ENCODE data around the gene NRF1. TPM values are rescaled to one million over a fixed set of nuclear protein-coding genes. Genes with fewer than 3 reads are reported as not detected.

The NRF1 gene
- total RNA-seq, 1 experiment from 2014 or later = 25.9 TPM

- Histone ChIP-seq H3K79me2 (ENCODE audit: insufficient read depth, low read length) (no peaks in the 10 kb centered on the region), H3K4me3 (replicated peaks in 1 of 2; ENCODE audit: low read depth in 1 of 2, low read length in 2 of 2) (no peak overlapping the region), H3K4me2 (ENCODE audit: low read length) (no peak overlapping the region), H3K9ac (ENCODE audit: low read length) (no peak overlapping the region), H3K9me3 (ENCODE audit: control insufficient read depth in 1 of 2, insufficient read depth in 1 of 2, low read depth in 1 of 2, low read length in 2 of 2) (no peaks in the 10 kb centered on the region), H3K27ac (ENCODE audit: low read depth, low read length) (no peak overlapping the region), H4K20me1 (ENCODE audit: insufficient read depth) (no peaks in the 10 kb centered on the region), H3K36me3 (ENCODE audit: control insufficient read depth in 1 of 2, insufficient read depth in 2 of 2, low read length in 2 of 2) (no peaks in the 10 kb centered on the region), H2AFZ (ENCODE audit: low read depth, low read length, poor library complexity, severe bottlenecking) (no peak overlapping the region), H3K9me2 (ENCODE audit: insufficient read depth) (no peaks in the 10 kb centered on the region), H3K27me3 (ENCODE audit: insufficient read depth, low read length) (no peaks in the 10 kb centered on the region), H3K4me1 (ENCODE audit: control insufficient read depth in 1 of 2, insufficient read depth in 2 of 2, low read length in 2 of 2) (peaks cover 0 to 5% of the 10 kb centered on the region in 2 experiments; a peak in 1 of 4 replicates)
- ATAC-seq (no peak), DNase-seq (ENCODE audit: low read depth, low spot score) (no peak)
- POLR2A ChIA-PET = no interaction called here
- TF ChIP-seq JUND (IDR thresholded peaks at IDR 0.05) (no peak), EZH2 (IDR thresholded peaks at IDR 0.05) (no peak), TCF7L2 (IDR thresholded peaks at IDR 0.05; ENCODE audit: borderline replicate concordance, extremely low read depth, insufficient read depth, insufficient read length) (no peak), EGR1 (IDR thresholded peaks at IDR 0.05; ENCODE audit: low read depth) (no peak), POLR2A (IDR thresholded peaks at IDR 0.05; ENCODE audit: borderline replicate concordance, extremely low read depth, insufficient read depth, insufficient read length) (no peak), SP1 (IDR thresholded peaks at IDR 0.05; ENCODE audit: low read depth) (no peak), POLR2AphosphoS5 (IDR thresholded peaks at IDR 0.05; ENCODE audit: low read depth, low read length) (no peak), RAD21 (IDR thresholded peaks at IDR 0.05; ENCODE audit: low read depth) (no peak), CEBPB (IDR thresholded peaks at IDR 0.05; ENCODE audit: low read depth) (no peak), ZNF274 (IDR thresholded peaks at IDR 0.05; ENCODE audit: low read depth, low read length) (no peak), CTCF (IDR thresholded peaks at IDR 0.05 in 2 of 3, conservative IDR thresholded peaks at IDR 0.05 in 1 of 3; ENCODE audit: borderline replicate concordance in 1 of 3, insufficient read depth in 1 of 3, low read depth in 2 of 3, low read length in 2 of 3) (no peak), SIN3A (IDR thresholded peaks at IDR 0.05; ENCODE audit: low read depth) (no peak), CBX3 (IDR thresholded peaks at IDR 0.05; ENCODE audit: low read depth) (no peak), MAX (IDR thresholded peaks at IDR 0.05) (no peak), SRF (IDR thresholded peaks at IDR 0.05; ENCODE audit: low read depth) (no peak)
- TF ChIP-seq, protein P1, sequence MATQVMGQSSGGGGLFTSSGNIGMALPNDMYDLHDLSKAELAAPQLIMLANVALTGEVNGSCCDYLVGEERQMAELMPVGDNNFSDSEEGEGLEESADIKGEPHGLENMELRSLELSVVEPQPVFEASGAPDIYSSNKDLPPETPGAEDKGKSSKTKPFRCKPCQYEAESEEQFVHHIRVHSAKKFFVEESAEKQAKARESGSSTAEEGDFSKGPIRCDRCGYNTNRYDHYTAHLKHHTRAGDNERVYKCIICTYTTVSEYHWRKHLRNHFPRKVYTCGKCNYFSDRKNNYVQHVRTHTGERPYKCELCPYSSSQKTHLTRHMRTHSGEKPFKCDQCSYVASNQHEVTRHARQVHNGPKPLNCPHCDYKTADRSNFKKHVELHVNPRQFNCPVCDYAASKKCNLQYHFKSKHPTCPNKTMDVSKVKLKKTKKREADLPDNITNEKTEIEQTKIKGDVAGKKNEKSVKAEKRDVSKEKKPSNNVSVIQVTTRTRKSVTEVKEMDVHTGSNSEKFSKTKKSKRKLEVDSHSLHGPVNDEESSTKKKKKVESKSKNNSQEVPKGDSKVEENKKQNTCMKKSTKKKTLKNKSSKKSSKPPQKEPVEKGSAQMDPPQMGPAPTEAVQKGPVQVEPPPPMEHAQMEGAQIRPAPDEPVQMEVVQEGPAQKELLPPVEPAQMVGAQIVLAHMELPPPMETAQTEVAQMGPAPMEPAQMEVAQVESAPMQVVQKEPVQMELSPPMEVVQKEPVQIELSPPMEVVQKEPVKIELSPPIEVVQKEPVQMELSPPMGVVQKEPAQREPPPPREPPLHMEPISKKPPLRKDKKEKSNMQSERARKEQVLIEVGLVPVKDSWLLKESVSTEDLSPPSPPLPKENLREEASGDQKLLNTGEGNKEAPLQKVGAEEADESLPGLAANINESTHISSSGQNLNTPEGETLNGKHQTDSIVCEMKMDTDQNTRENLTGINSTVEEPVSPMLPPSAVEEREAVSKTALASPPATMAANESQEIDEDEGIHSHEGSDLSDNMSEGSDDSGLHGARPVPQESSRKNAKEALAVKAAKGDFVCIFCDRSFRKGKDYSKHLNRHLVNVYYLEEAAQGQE (IDR thresholded peaks at IDR 0.05; ENCODE audit: low read depth) = no peak
- TF ChIP-seq, protein P2, sequence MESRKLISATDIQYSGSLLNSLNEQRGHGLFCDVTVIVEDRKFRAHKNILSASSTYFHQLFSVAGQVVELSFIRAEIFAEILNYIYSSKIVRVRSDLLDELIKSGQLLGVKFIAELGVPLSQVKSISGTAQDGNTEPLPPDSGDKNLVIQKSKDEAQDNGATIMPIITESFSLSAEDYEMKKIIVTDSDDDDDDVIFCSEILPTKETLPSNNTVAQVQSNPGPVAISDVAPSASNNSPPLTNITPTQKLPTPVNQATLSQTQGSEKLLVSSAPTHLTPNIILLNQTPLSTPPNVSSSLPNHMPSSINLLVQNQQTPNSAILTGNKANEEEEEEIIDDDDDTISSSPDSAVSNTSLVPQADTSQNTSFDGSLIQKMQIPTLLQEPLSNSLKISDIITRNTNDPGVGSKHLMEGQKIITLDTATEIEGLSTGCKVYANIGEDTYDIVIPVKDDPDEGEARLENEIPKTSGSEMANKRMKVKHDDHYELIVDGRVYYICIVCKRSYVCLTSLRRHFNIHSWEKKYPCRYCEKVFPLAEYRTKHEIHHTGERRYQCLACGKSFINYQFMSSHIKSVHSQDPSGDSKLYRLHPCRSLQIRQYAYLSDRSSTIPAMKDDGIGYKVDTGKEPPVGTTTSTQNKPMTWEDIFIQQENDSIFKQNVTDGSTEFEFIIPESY (IDR thresholded peaks at IDR 0.05; ENCODE audit: extremely low read depth, insufficient replicate concordance, low read length) = no peak
- intact Hi-C loops (cut with micrococcal nuclease) = no loop called here
- CTCF ChIA-PET = no interaction called here
- BruUV-seq (replicated peaks) = no TSS peak
- RAD21 ChIA-PET (ENCODE audit: low non-redundant PET in 1 of 2, low total read pairs in 2 of 2, uncharacterized antibody in 2 of 2, unreplicated experiment in 2 of 2) = no interaction called here
These were observed 151.0 kb downstream of the NRF1 start for GRCh38 chr7:129762387-129762969.
